Astrocyte (in vitro differentiated cells and primary cell): ENCODE measurements around the gene AWAT2. TPM values are rescaled to one million over a fixed set of nuclear protein-coding genes. Genes with fewer than 3 reads are reported as not detected.

Experiments used
- DNase-seq: peaks from one replicate; pipeline ENCODE4 v3.0.0-alpha.2; 2010; ENCODE audit warnings: low read depth
- FAIRE-seq: peaks from 2 replicates; lab custom pipeline; 2011; peaks lifted over from hg19 to GRCh38; lab: Jason Lieb, UNC
- H2AFZ ChIP-seq: 2 replicates; pipeline ENCODE4 v1.6.0; 2012; ENCODE audit warnings: low read depth, low read length, inconsistent platforms
- H3K27ac ChIP-seq: 2 replicates; pipeline ENCODE4 v1.5.1; 2011; ENCODE audit warnings: low read depth, low read length, inconsistent platforms
- H3K27me3 ChIP-seq: 2 replicates; pipeline ENCODE4 v1.6.0; 2011; ENCODE audit warnings: low read length, inconsistent platforms; ENCODE audit not compliant: insufficient read depth
- H3K36me3 ChIP-seq: 2 replicates; pipeline ENCODE4 v1.5.1; 2011; ENCODE audit warnings: low read length, inconsistent platforms; ENCODE audit not compliant: insufficient read depth
- H3K4me1 ChIP-seq: 2 replicates; pipeline ENCODE4 v1.5.1; 2011; ENCODE audit warnings: low read length, inconsistent platforms; ENCODE audit not compliant: insufficient read depth
- H3K4me2 ChIP-seq: 2 replicates; pipeline ENCODE4 v1.6.0; 2012; ENCODE audit warnings: low read length, inconsistent platforms
- H3K4me3 ChIP-seq: 2 replicates; pipeline ENCODE4 v1.5.1; 2011; ENCODE audit warnings: low read depth, mild to moderate bottlenecking, low read length, inconsistent platforms; ENCODE audit not compliant: insufficient read depth
- H3K79me2 ChIP-seq: 2 replicates; pipeline ENCODE4 v1.6.0; 2012; ENCODE audit warnings: mild to moderate bottlenecking, low read length, inconsistent platforms; ENCODE audit not compliant: insufficient read depth
- H3K9ac ChIP-seq: 2 replicates; pipeline ENCODE4 v1.6.0; 2012; ENCODE audit warnings: mild to moderate bottlenecking, low read length, inconsistent platforms
- H3K9me3 ChIP-seq: 2 replicates; pipeline ENCODE4 v1.5.1; 2012; ENCODE audit warnings: low read depth, mild to moderate bottlenecking, low read length, inconsistent platforms; ENCODE audit not compliant: insufficient read depth
- H4K20me1 ChIP-seq: 2 replicates; pipeline ENCODE4 v1.6.0; 2012; ENCODE audit warnings: low read length, inconsistent platforms; ENCODE audit not compliant: insufficient read depth
- H3K27ac Mint-ChIP-seq: one replicate; pipeline ENCODE4 v1.8.0; 2021; ENCODE audit warnings: mild to moderate bottlenecking, mixed read lengths; ENCODE audit not compliant: unreplicated experiment
- H3K27me3 Mint-ChIP-seq: one replicate; pipeline ENCODE4 v1.8.0; 2021; ENCODE audit warnings: low read depth, mixed read lengths; ENCODE audit not compliant: unreplicated experiment
- H3K36me3 Mint-ChIP-seq: one replicate; pipeline ENCODE4 v1.8.0; 2021; ENCODE audit warnings: low read depth, mixed read lengths; ENCODE audit not compliant: unreplicated experiment
- H3K4me1 Mint-ChIP-seq: one replicate; pipeline ENCODE4 v1.8.0; 2021; ENCODE audit warnings: low read depth, mixed read lengths; ENCODE audit not compliant: unreplicated experiment
- H3K4me3 Mint-ChIP-seq: one replicate; pipeline ENCODE4 v1.8.0; 2021; ENCODE audit warnings: mild to moderate bottlenecking, moderate library complexity, mixed read lengths; ENCODE audit not compliant: unreplicated experiment
- H3K9me3 Mint-ChIP-seq: one replicate; pipeline ENCODE4 v1.8.0; 2021; ENCODE audit warnings: mild to moderate bottlenecking, mixed read lengths; ENCODE audit not compliant: unreplicated experiment
- CTCF ChIP-seq: IDR thresholded peaks from 2 replicates; pipeline ENCODE4 v1.5.1; 2011; ENCODE audit warnings: low read depth, mild to moderate bottlenecking, inconsistent platforms, low read length, moderate library complexity; ENCODE audit not compliant: insufficient read depth
- EZH2 ChIP-seq: IDR thresholded peaks from 2 replicates; pipeline ENCODE4 v1.6.1; 2012; ENCODE audit warnings: mild to moderate bottlenecking, low read length, inconsistent platforms; ENCODE audit not compliant: insufficient read depth
- total RNA-seq: library from RNA; stranded (reverse); gene quantifications from 2 replicates; pipeline ENCODE4 v1.2.1, GENCODE V29; 2021

Gene AWAT2
- total RNA-seq, 1 donor from 2014 or later = not detected

- no peaks in the 10 kb centered on the region for H3K79me2 ChIP-seq
- no peak overlapping the region for H3K9ac ChIP-seq
- no peak overlapping the region for H3K27ac Mint-ChIP-seq
- H2AFZ ChIP-seq = no peak overlapping the region
- DNase-seq (no peak), FAIRE-seq (peak; percentile 9)
- H3K36me3 Mint-ChIP-seq = no peaks in the 10 kb centered on the region
- no peaks in the 10 kb centered on the region for H4K20me1 ChIP-seq
- TF ChIP-seq CTCF (peak; percentile 18), EZH2 (no peak)
- no peaks in the 10 kb centered on the region for H3K9me3 Mint-ChIP-seq
- H3K36me3 ChIP-seq = no peaks in the 10 kb centered on the region
- H3K27me3 Mint-ChIP-seq = no peaks in the 10 kb centered on the region
- no peak overlapping the region for H3K27ac ChIP-seq
- peaks cover 2% of the 10 kb centered on the region for H3K4me1 Mint-ChIP-seq
- H3K4me3 Mint-ChIP-seq = no peak overlapping the region
- no peaks in the 10 kb centered on the region for H3K9me3 ChIP-seq
- no peak overlapping the region for H3K4me3 ChIP-seq
- no peaks in the 10 kb centered on the region for H3K27me3 ChIP-seq
- no peaks in the 10 kb centered on the region for H3K4me1 ChIP-seq
- H3K4me2 ChIP-seq = no peak overlapping the region
Observed at GRCh38 chrX:70033348-70034051, 16.2 kb downstream of the AWAT2 start.

- FAIRE-seq = peak; percentile 81
Observed at GRCh38 chrX:70032792-70033191, 16.9 kb downstream of the AWAT2 start.

More at GRCh38 chrX:70032792-70033191, 16.9 kb downstream of the AWAT2 start:
- H3K79me2 ChIP-seq = no peaks in the 10 kb centered on the region
- no peak overlapping the region for H3K9ac ChIP-seq
- H3K36me3 ChIP-seq = no peaks in the 10 kb centered on the region
- H3K4me1 ChIP-seq = no peaks in the 10 kb centered on the region
- Mint-ChIP-seq H3K27me3 (no peaks in the 10 kb centered on the region), H3K4me1 (peaks cover 2% of the 10 kb centered on the region), H3K9me3 (no peaks in the 10 kb centered on the region), H3K27ac (no peak overlapping the region), H3K4me3 (no peak overlapping the region), H3K36me3 (no peaks in the 10 kb centered on the region)
- no peak for DNase-seq
- no peaks in the 10 kb centered on the region for H4K20me1 ChIP-seq
- TF ChIP-seq EZH2 = no peak
- no peak for TF ChIP-seq CTCF
- no peaks in the 10 kb centered on the region for H3K27me3 ChIP-seq
- no peak overlapping the region for H3K4me2 ChIP-seq
- no peak overlapping the region for H3K27ac ChIP-seq
- H3K4me3 ChIP-seq = no peak overlapping the region
- H2AFZ ChIP-seq = no peak overlapping the region
- H3K9me3 ChIP-seq = no peaks in the 10 kb centered on the region
